ENCODE data around the gene RPL11. TPM values are rescaled to one million over a fixed set of nuclear protein-coding genes. Genes with fewer than 3 reads are reported as not detected.
"Not testable (repeated sequence)": the region's sequence is repeated elsewhere in the genome, so short reads cannot be mapped to it uniquely, and the experiment has no call there.

RPL11 gene
- 2,020 and 2,371 TPM in 2 replicates for total RNA-seq (2014; rRNA removed; shearing (Covaris generic))
- polyA plus RNA-seq (2014; cell fraction: nucleus; rRNA removed) = 653 and 703 TPM in 2 replicates

DNA sequence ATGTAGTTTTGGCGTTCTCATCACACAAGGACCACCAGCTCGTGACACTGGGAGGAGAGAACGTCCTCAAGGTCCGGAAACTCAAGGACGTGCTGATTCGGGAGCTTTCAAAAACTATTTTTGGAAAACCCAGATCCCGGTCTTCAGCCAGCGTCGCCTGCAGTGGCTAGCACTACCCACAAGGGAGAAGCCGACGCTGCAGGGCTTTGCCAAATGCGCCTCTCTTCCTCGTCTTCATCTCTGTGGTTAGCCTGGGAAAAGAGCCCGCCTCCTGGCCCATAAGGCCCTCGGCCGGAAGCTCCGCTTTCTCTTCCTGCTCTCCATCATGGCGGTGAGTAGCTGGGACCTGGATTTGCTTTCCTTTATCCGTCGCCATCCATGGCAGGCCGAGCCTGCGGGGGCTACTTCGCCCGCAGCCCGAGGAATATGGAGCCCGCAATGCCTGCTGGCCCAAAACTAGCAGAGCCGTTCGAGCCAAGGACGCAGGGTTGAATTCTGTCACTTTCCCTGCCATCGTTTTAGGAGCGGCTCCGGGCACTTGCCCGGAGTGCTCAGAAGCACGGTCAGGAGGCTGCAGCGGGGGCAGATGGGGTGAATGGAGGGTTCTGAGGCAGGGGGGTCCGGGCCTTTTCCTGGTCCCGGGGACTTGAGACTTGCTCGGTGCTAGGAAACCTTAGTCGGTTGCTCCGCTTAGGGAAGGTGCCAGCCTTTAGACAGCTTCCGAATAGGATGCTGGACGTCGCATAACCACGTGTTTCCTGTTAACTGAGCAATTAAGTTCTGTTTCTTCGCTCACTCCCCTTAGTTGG lies at the start of gene RPL11:
RPL11 (plus strand) TSS at position 308 of the 809 bp plus-strand sequence; CDS start at position 326, 18 bp downstream.
- DNase-seq (ENCODE audit: extremely low read depth, low read depth) = peak; percentile 91

DNA sequence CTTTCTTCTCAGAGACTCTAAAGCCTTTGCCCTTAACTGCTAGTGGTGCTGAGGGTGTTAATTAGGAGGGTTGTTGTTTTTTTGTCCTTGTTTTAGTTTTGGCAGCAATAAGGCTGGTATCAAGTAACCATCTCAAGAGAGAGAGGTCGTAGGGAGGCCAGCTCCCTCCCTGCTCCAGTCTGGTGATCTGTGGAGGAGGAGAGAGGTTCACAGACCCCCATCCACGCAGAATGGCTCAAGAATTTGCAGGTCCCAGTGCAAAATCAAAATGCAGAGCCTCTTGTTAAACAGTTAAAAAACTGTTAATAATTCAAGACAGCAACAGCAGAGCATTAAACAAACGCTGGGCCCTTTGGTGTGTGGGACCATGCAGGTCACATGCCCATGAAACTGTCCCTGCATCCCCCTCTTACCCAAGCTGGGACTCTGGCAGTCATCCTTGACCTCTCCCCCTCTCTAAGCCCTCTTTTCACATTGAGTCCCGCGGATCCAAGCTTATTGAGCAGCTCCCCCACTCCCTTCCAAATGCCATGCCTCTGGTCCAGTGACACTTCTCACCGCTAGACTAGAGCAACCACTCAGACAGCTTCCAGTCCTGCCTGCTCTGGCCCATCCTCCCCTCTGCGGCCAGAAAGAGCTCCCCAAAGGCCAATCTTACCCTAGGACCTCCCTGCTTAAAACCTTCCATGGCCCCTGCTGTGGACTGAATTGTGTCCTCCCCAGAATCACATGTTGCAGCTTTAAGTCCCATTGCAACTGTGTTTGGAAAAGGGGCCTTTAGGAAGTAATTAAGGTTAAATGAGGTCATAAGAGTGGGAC lies 47.7 kb upstream of the RPL11 start:
- DNase-seq (ENCODE audit: extremely low read depth, low read depth) = no peak

DNA sequence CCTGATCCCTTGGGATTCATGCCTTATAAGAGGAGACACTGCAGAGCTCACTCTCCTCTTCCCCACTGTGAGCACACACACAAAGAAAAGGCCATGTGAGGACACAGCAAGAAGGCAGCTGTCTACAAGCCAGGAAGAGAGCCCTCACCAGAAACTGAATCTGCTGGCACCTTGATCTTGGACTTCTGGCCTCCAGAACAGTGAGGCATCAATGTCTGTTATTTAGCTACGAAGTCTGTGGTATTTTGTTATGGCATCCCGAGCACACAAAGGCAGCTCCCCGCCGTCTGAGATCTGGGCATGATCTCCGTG lies 47.1 kb upstream of the RPL11 start:
- no peak for DNase-seq (ENCODE audit: extremely low read depth, low read depth)

DNA sequence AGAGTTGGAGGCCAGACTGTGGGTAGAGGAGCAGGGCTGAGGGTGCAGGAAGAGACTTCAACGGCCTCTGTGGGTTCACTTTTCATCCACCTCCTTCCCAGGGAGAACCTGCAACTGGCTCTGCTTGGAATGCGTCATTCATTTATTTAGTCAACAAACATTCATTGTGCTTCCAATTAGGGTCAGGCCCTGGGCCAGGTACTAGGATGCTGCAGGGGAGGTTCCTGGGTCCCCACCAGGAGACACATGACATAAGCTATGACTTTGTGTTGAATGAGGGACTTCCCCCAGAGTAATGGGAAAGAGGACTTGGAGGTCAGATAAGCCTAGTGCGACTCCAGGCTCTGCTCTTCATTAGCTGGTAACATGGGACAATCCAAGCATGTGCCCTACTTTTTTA lies 46.3 kb upstream of the RPL11 start:
- no peak for DNase-seq (ENCODE audit: extremely low read depth, low read depth)

DNA sequence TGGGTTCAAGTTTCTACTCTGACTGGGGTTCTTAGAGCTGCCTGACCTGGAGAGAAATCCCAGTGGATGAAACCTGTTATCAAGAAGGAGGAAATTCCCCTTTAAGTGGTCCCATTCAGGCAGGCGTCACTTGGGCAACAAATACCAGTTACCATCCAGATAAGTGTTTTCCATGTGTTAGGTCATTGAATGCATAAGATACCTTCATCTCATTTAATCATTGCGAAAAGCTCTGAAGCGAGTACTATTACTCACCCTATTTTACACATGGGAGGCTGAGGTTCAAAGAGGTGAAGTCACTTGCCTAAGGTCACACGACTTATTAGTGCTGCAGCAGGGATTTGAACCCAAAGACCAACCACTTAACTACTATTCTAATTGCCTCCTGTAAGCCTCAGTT lies 45.5 kb upstream of the RPL11 start:
- no peak for DNase-seq (ENCODE audit: extremely low read depth, low read depth)

DNA sequence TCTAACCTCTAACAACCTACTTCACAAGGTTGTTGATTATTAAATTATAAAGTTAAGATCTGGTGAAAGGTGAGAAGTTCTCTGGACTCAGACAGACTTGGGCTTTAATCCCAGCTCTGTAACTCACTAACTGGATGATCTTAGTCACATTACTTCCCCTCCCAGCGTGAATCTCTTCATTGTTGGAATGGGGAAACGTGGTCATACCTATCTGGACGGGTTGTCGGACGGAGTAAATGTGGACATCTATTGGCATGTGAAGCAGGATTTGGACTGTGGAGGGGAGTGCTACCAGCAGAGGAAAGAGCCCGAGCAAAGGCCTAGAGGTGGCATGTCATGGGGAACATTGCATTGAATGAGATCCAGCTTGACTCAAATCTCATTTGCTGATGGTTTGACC lies 45.1 kb upstream of the RPL11 start:
- no peak for DNase-seq (ENCODE audit: extremely low read depth, low read depth)

DNA sequence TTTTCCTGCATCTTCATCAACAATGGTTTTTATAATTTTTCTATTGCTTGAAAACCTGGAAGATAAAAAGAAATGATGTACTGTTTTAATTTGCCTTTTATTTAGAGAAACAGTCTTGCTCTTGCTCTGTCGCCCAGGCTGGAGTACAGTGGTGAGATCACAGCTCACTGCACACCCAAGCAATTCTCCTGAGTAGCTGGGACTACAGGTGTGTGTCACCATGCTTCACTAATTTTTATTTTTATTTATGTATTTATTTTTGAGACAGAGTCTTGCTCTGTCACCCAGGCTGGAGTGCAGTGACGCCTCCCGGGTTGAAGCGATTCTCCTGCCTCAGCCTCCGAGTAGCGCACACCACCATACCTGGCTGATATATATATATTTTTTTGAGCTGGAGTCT lies 43.0 kb upstream of the RPL11 start:
- DNase-seq (ENCODE audit: extremely low read depth, low read depth) = no peak

DNA sequence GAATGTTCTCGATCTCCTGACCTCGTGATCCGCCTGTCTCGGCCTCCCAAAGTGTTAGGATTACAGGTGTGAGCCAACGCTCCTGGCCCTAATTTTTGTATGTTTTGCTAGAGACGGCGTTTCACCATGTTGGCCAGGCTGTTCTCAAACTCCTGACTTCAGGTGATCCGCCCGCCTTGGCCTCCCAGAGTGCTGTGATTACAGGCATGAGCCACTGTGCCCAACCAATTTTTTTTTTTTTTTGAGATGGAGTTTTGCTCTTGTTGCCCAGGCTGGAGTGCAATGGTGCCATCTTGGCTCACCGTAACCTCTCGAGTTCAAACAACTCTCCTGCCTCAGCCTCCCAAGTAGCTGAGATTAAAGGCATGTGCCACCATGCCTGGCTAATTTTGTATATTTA lies 42.4 kb upstream of the RPL11 start:
- DNase-seq (ENCODE audit: extremely low read depth, low read depth) = not testable (repeated sequence)

DNA sequence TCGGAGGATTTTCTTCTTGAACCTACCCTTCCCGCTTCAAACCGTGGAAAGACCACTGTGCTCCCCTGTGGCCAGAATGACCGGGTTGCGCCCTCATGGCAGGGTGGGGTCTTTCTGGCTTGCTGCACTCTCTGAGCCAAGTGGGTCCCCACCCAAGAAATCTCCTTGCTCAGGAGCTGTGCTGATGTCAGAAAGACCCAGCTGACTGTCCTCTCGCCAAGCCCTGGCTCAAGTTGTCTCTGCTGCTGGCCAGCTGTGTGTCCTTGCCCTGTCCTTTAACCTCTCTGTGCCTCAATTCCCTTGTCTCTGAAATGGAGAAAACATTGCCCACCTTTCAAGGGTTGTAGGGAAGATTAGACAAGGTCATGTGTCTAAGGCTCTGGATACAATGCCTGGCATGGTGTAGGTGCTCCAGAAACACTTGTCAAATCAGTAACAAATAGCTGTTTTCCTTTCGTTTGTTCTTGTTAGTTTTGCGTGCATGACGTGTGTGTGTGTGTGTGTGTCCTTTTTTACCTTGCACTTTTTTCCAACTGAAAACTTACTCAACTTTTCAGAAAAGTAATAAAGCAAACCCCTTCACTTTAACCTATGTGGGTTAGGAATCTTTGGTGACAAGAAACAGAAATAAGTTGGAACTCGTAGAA lies 41.1 kb upstream of the RPL11 start:
- DNase-seq (ENCODE audit: extremely low read depth, low read depth) = no peak

DNA sequence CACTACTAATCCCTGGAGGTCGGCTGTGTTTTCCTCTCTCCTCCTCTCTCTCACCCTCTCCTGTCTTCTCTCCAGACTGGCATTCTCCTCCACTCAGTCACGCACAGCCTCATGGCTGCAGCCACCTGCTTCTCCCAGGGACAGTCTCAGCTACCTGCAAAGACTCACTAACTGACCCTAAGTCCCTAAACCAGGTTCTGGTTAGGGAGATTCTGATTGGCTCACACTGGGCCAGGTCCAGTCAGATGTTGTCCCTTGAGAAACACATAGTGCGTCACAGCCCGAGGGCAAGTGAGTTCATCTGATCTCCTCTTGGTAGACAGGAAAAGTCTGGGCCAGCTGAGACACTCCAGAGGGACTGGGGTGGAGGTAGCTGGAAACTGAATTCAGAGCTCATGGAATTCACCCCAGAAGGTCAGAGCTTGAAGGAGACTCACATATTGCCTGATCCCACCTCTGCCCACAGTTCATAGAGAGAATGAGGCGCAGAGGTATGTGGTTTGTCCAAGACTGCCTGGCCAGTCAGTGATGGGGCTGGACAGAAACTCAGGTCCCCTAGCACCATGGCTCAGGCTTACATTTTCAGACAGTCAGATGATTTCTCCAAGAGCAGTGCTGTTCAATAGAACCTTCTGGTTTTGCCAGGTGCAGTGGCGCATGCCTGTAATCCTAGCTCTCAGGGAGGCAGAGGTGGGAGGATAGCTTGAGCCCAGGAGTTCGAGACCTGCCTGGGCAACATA lies 40.4 kb upstream of the RPL11 start:
- peak; percentile 52 for DNase-seq (ENCODE audit: extremely low read depth, low read depth)

DNA sequence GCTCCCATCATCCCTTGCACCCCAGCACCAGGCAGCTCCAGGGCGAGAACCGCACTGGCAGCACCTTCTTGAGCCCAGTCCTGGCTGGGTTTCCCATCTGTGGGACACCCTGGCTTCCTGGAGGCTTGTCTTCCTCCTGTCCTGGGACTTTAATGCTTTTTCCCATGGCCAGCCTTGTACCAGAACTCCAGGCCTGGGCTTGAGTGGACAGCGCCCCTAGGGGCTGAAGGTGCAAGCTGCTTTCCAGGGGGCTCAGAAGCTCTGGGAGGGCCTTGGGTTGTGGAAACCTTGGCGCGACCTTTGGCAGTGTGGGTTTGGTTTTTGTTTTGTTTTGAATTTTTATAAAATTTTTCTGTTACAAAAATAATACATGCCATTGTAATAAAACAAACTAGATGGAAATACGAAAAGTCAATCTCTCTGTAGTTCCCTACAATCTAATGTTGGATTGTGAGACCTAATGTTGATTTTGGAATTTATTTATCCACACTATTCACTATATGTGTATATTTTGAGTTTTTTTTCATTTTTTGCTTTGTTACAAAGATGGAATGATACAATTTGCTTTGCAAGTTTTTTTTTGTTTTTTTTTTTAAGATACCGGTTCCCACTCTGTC lies 33.8 kb upstream of the RPL11 start:
- DNase-seq (ENCODE audit: extremely low read depth, low read depth) = peak; percentile 37

DNA sequence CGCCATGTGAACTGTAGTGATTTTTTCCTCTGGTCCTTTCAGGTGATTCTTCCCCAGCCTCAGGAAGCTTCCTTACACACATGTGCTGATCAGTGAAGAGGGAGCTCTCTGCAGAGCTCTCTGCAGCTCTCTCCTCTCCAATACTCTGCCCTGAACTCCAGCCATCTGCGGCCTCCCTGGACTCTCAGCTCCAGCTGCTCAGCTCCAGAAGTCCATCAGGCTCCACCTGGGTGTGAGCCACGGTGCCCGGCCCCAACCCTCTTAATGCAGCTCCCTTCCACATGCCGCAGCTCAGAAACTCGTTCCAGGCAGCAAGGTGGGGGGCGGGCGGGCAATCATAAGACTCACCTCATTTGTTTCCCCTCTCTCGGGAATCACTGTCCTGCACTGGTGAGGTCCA lies 30.9 kb upstream of the RPL11 start:
- no peak for DNase-seq (ENCODE audit: extremely low read depth, low read depth)

DNA sequence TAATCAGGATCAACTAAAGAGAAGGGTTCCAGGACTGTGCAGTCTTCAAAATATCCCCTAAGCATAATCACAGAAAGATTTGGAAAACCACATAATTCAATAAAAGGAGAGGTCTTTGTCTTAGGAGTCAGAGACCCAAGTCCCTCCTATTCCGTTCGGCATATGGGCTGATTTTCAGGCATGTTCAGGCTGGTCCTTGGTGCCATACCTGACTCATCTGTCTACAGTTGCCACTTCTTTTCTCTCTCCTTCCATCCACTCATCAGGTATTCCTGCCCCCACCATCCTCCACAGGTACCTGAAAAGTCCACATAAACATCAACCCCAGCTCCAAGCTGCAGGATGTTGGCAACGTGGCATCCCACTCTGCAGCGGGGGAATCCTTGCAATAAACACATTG lies 29.7 kb upstream of the RPL11 start:
- no peak for DNase-seq (ENCODE audit: extremely low read depth, low read depth)

DNA sequence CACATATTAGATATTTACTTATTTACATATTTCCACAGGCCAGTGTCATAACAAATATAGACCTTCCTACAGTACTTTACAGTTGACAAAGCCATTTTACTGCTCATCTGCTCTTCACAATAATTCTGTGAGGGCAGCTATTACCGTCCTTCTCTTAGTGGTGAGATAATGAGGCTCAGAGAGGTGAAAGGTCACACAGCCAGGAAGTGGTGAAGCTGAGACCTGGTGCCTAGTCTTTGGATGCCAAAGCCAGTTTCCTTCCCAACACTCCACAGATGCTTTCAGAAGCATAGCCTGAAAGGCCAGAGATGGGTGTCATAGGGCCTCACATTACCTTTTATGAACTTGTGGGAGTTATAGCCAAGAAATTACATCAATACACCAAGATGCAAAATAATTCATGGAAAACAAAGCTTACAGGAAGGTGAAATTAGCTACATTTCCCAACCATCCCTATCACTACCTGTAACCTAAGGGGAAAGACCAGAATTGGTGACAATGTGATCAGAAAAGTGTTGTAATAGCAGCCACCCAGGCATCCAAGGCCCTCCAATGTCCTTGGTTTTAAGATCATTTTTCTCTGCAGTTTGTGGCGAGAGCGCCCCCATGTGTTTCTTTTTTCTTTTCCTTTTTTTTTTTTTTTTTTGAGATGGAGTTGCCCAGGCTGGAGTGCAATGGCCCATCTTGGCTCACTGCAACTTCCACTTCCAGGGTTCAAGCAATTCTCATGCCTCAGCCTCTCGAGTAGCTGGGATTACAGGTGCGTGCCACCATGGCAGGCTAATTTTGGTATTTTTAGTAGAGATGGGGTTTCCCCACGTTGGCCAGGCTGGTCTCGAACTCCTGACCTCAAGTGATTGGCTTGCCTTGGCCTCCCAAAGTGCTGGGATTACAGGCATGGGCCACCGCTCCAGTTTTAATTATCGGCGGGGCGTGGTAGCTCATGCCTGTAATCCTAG lies 26.5 kb upstream of the RPL11 start:
- peak; percentile 24 for DNase-seq (ENCODE audit: extremely low read depth, low read depth)

DNA sequence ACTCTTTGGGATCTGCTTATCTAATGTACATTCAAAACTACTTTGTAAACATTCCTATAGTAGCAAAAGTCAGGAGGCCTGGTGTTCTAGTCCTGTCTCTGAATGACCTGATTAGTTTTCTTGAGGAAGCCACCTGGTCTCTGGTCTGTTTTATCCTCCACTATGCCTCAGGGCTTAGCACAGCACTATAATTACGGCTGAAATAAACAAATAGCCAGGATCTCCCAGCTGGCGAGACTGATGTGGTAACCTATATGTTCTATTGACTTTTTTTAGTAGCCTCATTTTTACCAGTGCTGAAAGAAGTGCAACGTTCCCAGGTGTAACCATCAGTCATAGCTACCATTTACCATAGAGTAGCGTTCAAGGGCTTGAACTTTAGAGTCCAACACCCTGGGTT lies 24.2 kb upstream of the RPL11 start:
- DNase-seq (ENCODE audit: extremely low read depth, low read depth) = no peak

DNA sequence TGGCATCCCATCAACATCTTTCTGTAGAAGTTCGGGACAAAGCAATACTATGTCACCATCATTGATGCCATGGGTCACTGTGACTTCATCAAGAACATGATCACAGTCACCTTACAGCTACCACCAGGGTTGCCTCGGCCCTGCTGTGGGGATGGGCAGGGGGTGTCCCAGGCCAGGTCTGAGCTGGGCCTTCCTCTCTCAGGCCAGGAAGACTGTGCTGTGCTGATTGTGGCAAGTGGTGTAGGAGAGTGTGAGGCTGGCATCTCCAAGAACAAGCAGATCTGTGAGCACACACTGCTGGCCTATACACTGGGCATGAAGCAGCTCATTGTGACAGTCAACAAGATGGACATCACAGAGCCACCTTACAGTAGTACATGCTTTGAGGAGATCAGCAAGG lies 20.9 kb upstream of the RPL11 start:
- DNase-seq (ENCODE audit: extremely low read depth, low read depth) = no peak

DNA sequence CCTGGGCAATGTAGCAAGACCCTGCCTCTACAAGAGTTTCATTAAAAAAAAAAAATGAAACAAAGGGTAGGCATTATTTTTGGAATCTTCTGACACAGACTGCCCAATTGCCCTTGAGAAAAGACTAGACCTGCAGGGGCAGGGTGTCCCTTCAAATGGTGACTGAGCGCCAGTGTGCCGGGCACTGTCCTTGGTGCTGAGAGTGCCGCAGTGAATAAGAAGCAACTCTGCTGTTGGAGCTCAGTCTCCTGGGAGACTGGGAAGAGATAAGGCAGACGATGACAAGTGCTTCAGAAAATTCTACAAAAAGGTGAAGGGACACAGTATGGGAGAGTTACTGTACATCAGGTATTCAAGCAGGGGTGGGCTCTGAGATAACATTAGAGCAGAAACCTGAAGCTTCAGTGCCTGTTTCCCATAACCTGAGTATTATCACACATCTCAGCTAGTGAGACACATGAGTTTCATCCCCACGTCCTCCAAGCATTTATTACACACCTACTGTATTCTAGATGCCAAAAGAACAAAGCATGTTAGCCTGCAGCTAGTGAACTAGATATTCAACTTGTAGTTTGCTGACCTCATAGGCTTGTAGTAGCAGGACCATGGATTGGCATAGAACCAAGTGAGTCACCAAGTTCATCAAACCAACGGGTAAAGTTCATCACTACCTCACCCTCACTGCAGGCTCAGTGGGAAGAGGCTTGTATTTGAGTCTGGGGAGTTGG lies 18.4 kb upstream of the RPL11 start:
- peak; percentile 43 for DNase-seq (ENCODE audit: extremely low read depth, low read depth)

DNA sequence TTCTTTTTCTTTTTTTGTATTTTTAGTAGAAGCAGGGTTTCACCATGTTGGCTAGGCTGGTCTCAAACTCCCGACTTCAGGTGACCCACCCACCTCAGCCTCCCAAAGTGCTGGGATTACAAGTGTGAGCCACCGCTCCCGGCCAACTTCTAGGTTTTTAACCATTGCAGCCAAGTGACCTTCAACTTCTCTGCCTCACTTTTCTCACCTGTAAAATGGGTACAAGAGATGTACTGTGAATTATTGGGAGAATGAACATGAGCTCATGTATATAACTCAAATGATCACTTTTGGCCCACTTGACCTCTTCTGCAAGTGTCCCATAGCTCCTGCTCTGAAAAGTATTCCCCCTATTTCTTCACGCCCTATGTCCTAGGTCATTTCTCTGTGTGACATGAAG lies 11.8 kb upstream of the RPL11 start:
- DNase-seq (ENCODE audit: extremely low read depth, low read depth) = no peak

DNA sequence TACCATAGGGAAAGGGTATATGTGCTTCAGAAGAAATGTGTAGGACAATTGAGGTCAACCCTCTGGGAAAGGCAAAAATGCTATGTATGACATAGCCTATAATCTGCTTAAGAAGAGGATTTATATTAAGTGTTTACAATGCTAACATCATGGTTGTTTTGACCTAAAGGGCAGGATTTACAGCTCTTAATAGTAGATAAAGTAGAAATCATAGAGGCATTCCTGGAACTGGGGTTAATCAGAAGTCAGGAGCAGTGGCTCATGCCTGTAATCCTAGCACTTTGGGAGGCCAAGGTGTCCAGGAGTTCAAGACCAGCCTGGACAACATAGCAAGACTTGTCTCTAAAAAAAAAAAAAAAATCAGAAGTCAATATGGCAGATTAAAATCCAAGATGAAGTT lies 8.7 kb upstream of the RPL11 start:
- DNase-seq (ENCODE audit: extremely low read depth, low read depth) = no peak
